Urinary bladder (tissue), 4 donors: Measurements from ENCODE around the gene AZU1. TPM values are rescaled to one million over a fixed set of nuclear protein-coding genes. Genes with fewer than 3 reads are reported as not detected.

Source experiments
- DNase-seq: peaks from one replicate; pipeline ENCODE4 v3.0.0-alpha.2; 2015; ENCODE audit errors: extremely low spot score
- H3K27ac ChIP-seq: one replicate; pipeline ENCODE4 v1.5.1; 2013; ENCODE audit warnings: low read depth, mild to moderate bottlenecking, moderate library complexity
- H3K36me3 ChIP-seq: one replicate; pipeline ENCODE4 v1.6.1; 2013; ENCODE audit warnings: mild to moderate bottlenecking, moderate library complexity; ENCODE audit not compliant: insufficient read depth
- H3K4me1 ChIP-seq: one replicate; pipeline ENCODE4 v1.6.1; 2013; ENCODE audit warnings: mild to moderate bottlenecking, moderate library complexity; ENCODE audit not compliant: insufficient read depth
- H3K4me3 ChIP-seq: one replicate; pipeline ENCODE4 v1.5.1; 2013; ENCODE audit warnings: low read depth, low read length
- WGBS: extraction: QIAGEN DNeasy Blood & Tissue Kit; methylation state at CpG from one replicate; pipeline ENCODE4 v1.1.7; 2013; 5-methylcytosine and 5-hydroxymethylcytosine counted together
- polyA plus RNA-seq: library from polyadenylated mRNA; stranded (reverse); fragments of 200-250 nt; gene quantifications from one replicate; pipeline ENCODE4 v1.2.3, GENCODE V29; 2013
- total RNA-seq: library from RNA; depleted of rRNA; stranded (reverse); fragments of >200 nt; gene quantifications from one replicate; pipeline ENCODE4 v1.2.3, GENCODE V29; 2014
- donor health status: healthy with polysubstance abuse.
- donor health status: healthy.

The AZU1 gene
- total and polyA plus RNA-seq, 2 donors: 0.15 TPM; not detected in 1

- peaks cover 3% of the 10 kb centered on the region for H3K4me1 ChIP-seq
- no peak overlapping the region for H3K4me3 ChIP-seq
- H3K36me3 ChIP-seq: no peaks in the 10 kb centered on the region
- WGBS: 90% methylated on average over 12 of the region's 12 CpGs
- DNase-seq: no peak
- H3K27ac ChIP-seq: no peak overlapping the region
These were observed 27.5 kb downstream of the AZU1 start for GRCh38 chr19:855142-855541.

GRCh38 chr19:855566-856120 lies 28.0 kb downstream of the AZU1 start:
- H3K36me3 ChIP-seq: no peaks in the 10 kb centered on the region
- H3K4me1 ChIP-seq: peaks cover 4% of the 10 kb centered on the region
- 79% methylated on average over 40 of the region's 40 CpGs for WGBS
- no peak for DNase-seq
- no peak overlapping the region for H3K4me3 ChIP-seq
- no peak overlapping the region for H3K27ac ChIP-seq

- Histone ChIP-seq H3K27ac (no peak overlapping the region), H3K36me3 (no peaks in the 10 kb centered on the region), H3K4me3 (no peak overlapping the region), H3K4me1 (peaks cover 1% of the 10 kb centered on the region)
- no peak for DNase-seq
- WGBS: 83% methylated on average over 9 of the region's 9 CpGs
These were observed 30.6 kb downstream of the AZU1 start for GRCh38 chr19:858284-858683.

- 32% methylated on average over 24 of the region's 24 CpGs for WGBS
- DNase-seq: no peak
- H3K36me3 ChIP-seq: no peaks in the 10 kb centered on the region
- peaks cover 1% of the 10 kb centered on the region for H3K4me1 ChIP-seq
- peak within 1 kb of the TSS; percentile 43 for H3K4me3 ChIP-seq
- peak within 1 kb of the TSS; percentile 93 for H3K27ac ChIP-seq
These were observed 31.5 kb downstream of the AZU1 start, which contains the start of gene CFD for GRCh38 chr19:858868-859843. Gene CFD, plus strand, starts transcription at chr19:859664. Its CDS starts 26 bp downstream, at chr19:859690.

- WGBS: 62% methylated on average over 35 of the region's 35 CpGs
- Histone ChIP-seq H3K4me1 (peaks cover 1% of the 10 kb centered on the region), H3K4me3 (peak overlapping the region; percentile 43), H3K36me3 (no peaks in the 10 kb centered on the region), H3K27ac (no peak overlapping the region)
- DNase-seq: no peak
These were observed 33.6 kb downstream of the AZU1 start for GRCh38 chr19:861141-861755.

GRCh38 chr19:861756-862580 lies 34.3 kb downstream of the AZU1 start:
- WGBS: 23% methylated on average over 60 of the region's 60 CpGs
- Histone ChIP-seq H3K4me1 (peaks cover 1% of the 10 kb centered on the region), H3K27ac (no peak overlapping the region), H3K36me3 (no peaks in the 10 kb centered on the region), H3K4me3 (no peak overlapping the region)
- DNase-seq: no peak

GRCh38 chr19:862581-863314 lies 35.1 kb downstream of the AZU1 start:
- Histone ChIP-seq H3K27ac (no peak overlapping the region), H3K4me1 (peaks cover 1% of the 10 kb centered on the region), H3K36me3 (no peaks in the 10 kb centered on the region), H3K4me3 (no peak overlapping the region)
- 27% methylated on average over 48 of the region's 48 CpGs for WGBS
- DNase-seq: no peak

GRCh38 chr19:863315-863620 lies 35.6 kb downstream of the AZU1 start:
- H3K4me3 ChIP-seq: no peak overlapping the region
- no peak overlapping the region for H3K27ac ChIP-seq
- no peak for DNase-seq
- 78% methylated on average over 7 of the region's 7 CpGs for WGBS
- H3K4me1 ChIP-seq: peaks cover 1% of the 10 kb centered on the region
- no peaks in the 10 kb centered on the region for H3K36me3 ChIP-seq

GRCh38 chr19:866769-867300 lies 39.2 kb downstream of the AZU1 start:
- H3K27ac ChIP-seq: no peak overlapping the region
- H3K4me3 ChIP-seq: no peak overlapping the region
- no peaks in the 10 kb centered on the region for H3K4me1 ChIP-seq
- DNase-seq: no peak
- H3K36me3 ChIP-seq: peaks cover 2% of the 10 kb centered on the region
- 84% methylated on average over 38 of the region's 38 CpGs for WGBS

- no peak overlapping the region for H3K27ac ChIP-seq
- peaks cover 2% of the 10 kb centered on the region for H3K36me3 ChIP-seq
- DNase-seq: no peak
- no peak overlapping the region for H3K4me3 ChIP-seq
- WGBS: 78% methylated on average over 16 of the region's 16 CpGs
- no peaks in the 10 kb centered on the region for H3K4me1 ChIP-seq
These were observed 39.7 kb downstream of the AZU1 start for GRCh38 chr19:867301-867793.

- H3K4me1 ChIP-seq: no peaks in the 10 kb centered on the region
- DNase-seq: no peak
- WGBS: 93% methylated on average over 39 of the region's 39 CpGs
- H3K4me3 ChIP-seq: no peak overlapping the region
- H3K27ac ChIP-seq: no peak overlapping the region
- peaks cover 2% of the 10 kb centered on the region for H3K36me3 ChIP-seq
These were observed 40.3 kb downstream of the AZU1 start for GRCh38 chr19:867855-868457.
